Natural killer cell (primary cell): ENCODE data around the gene CACNA2D3. TPM values are rescaled to one million over a fixed set of nuclear protein-coding genes. Genes with fewer than 3 reads are reported as not detected.

Experiments used
- ATAC-seq, 3 donors: fragments of 150-1000 bp in 2 of 3; fragments of 200-7000 bp in 1 of 3; cut with Tn5 transposase; 1 replicate in 1 of 3; 2 replicates in 2 of 3; pipeline ENCODE4 v1.10.0; 2021; ENCODE audit warnings: mild to moderate bottlenecking in 2 of 3, moderate library complexity in 2 of 3
- DNase-seq, 2 donors: peaks; one replicate each; pipeline versions ENCODE4 v3.0.0 to v3.0.0-alpha.2; 2013 to 2021; ENCODE audit warnings: mixed read lengths in 1 of 2
- H3K27ac ChIP-seq: one replicate; pipeline ENCODE4 v1.5.1; 2013; ENCODE audit warnings: mild to moderate bottlenecking, low read length
- H3K27me3 ChIP-seq: one replicate; pipeline ENCODE4 v1.6.1; 2013; ENCODE audit warnings: low read length; ENCODE audit not compliant: control insufficient read depth, insufficient read depth
- H3K36me3 ChIP-seq: one replicate; pipeline ENCODE4 v1.6.1; 2013; ENCODE audit warnings: low read length; ENCODE audit not compliant: control insufficient read depth, insufficient read depth
- H3K4me1 ChIP-seq: one replicate; pipeline ENCODE4 v1.6.1; 2013; ENCODE audit warnings: low read length; ENCODE audit not compliant: control insufficient read depth, insufficient read depth
- H3K4me3 ChIP-seq: one replicate; pipeline ENCODE4 v1.5.1; 2013; ENCODE audit warnings: low read length
- H3K9me3 ChIP-seq: one replicate; pipeline ENCODE4 v1.6.1; 2013; ENCODE audit warnings: low read length; ENCODE audit not compliant: control insufficient read depth, insufficient read depth
- H3K27ac Mint-ChIP-seq, 2 donors: one replicate each; pipeline ENCODE4 v1.8.0; 2022; ENCODE audit warnings: mild to moderate bottlenecking in 2 of 2, mixed read lengths in 2 of 2, moderate library complexity in 1 of 2
- H3K27me3 Mint-ChIP-seq, 2 donors: one replicate each; pipeline ENCODE4 v1.8.0; 2022; ENCODE audit warnings: low read depth in 2 of 2, mixed read lengths in 2 of 2
- H3K36me3 Mint-ChIP-seq: one replicate; pipeline ENCODE4 v1.8.0; 2022; ENCODE audit warnings: mixed read lengths
- H3K4me1 Mint-ChIP-seq, 2 donors: one replicate each; pipeline ENCODE4 v1.8.0; 2022; ENCODE audit warnings: mixed read lengths in 2 of 2
- H3K4me3 Mint-ChIP-seq: one replicate; pipeline ENCODE4 v1.8.0; 2022; ENCODE audit warnings: mild to moderate bottlenecking, moderate library complexity, mixed read lengths
- H3K9me3 Mint-ChIP-seq, 2 donors: one replicate each; pipeline ENCODE4 v1.8.0; 2022; ENCODE audit warnings: mixed read lengths in 2 of 2
- CTCF ChIP-seq: fragments of 200-600 bp; IDR thresholded peaks from one replicate; pipeline ENCODE4 v1.8.0; 2022; ENCODE audit warnings: antibody characterized with exemption
- WGBS: methylation state at CpG from one replicate; pipeline ENCODE4 v1.1.7; 2013; ENCODE audit warnings: missing lambda C conversion rate; ENCODE audit not compliant: insufficient coverage; 5-methylcytosine and 5-hydroxymethylcytosine counted together
- intact Hi-C: fragments of 100-400 bp; cut with micrococcal nuclease; formaldehyde crosslinking; loops from one replicate; pipeline ENCODE4 v1.14.2; 2022
- total RNA-seq, 4 donors: library from RNA; stranded (reverse); fragments of 120-200 nt in 1 of 4; gene quantifications; one replicate each; pipeline versions ENCODE4 v1.2.3 to v1.2.4, GENCODE V29; 2013 to 2022

CACNA2D3 gene
- total RNA-seq, 3 donors from 2014 or later (not counting 1 experiment from before 2014, with no cell fraction given) = 0.49 TPM; not detected in 2

GRCh38 chr3:54698054-54698453 is 575.7 kb downstream of the CACNA2D3 start:
- no peaks in the 10 kb centered on the region for H3K27me3 ChIP-seq
- Mint-ChIP-seq H3K27ac (no peak overlapping the region), H3K27me3 (no peaks in the 10 kb centered on the region), H3K9me3 (peaks cover 4 to 10% of the 10 kb centered on the region in 2 donors), H3K4me1 (no peaks in the 10 kb centered on the region), H3K36me3 (no peaks in the 10 kb centered on the region), H3K4me3 (no peak overlapping the region)
- no peak for TF ChIP-seq CTCF
- intact Hi-C loops = no loop called here
- H3K9me3 ChIP-seq = no peaks in the 10 kb centered on the region
- H3K36me3 ChIP-seq = no peaks in the 10 kb centered on the region
- H3K27ac ChIP-seq = no peak overlapping the region
- DNase-seq (no peak), ATAC-seq (no peak)
- H3K4me3 ChIP-seq = no peak overlapping the region
- 81% methylated on average over 1 of the region's 1 CpG for WGBS
- H3K4me1 ChIP-seq = no peaks in the 10 kb centered on the region

- DNase-seq = no peak
- H3K27ac Mint-ChIP-seq = no peak overlapping the region
- no peaks in the 10 kb centered on the region for H3K36me3 Mint-ChIP-seq
- H3K4me1 Mint-ChIP-seq = no peaks in the 10 kb centered on the region
- Histone ChIP-seq H3K4me1 (no peaks in the 10 kb centered on the region), H3K36me3 (no peaks in the 10 kb centered on the region), H3K4me3 (no peak overlapping the region), H3K27me3 (no peaks in the 10 kb centered on the region), H3K27ac (no peak overlapping the region), H3K9me3 (no peaks in the 10 kb centered on the region)
- ATAC-seq = no peak
- no peaks in the 10 kb centered on the region for H3K27me3 Mint-ChIP-seq
- WGBS = no CpG with 5 or more reads among the region's 1 CpG
- H3K9me3 Mint-ChIP-seq = peaks cover 3 to 4% of the 10 kb centered on the region in 2 donors
- no peak for TF ChIP-seq CTCF
- no peak overlapping the region for H3K4me3 Mint-ChIP-seq
- intact Hi-C loops = no loop called here
Observed at GRCh38 chr3:54703923-54704322, 581.6 kb downstream of the CACNA2D3 start.

GRCh38 chr3:54705730-54706129 is 583.4 kb downstream of the CACNA2D3 start:
- intact Hi-C loops = no loop called here
- Mint-ChIP-seq H3K36me3 (no peaks in the 10 kb centered on the region), H3K27ac (no peak overlapping the region), H3K4me3 (no peak overlapping the region), H3K27me3 (no peaks in the 10 kb centered on the region), H3K4me1 (no peaks in the 10 kb centered on the region), H3K9me3 (peaks cover 4 to 6% of the 10 kb centered on the region in 2 donors)
- H3K27ac ChIP-seq = no peak overlapping the region
- ATAC-seq (no peak), DNase-seq (no peak)
- H3K4me3 ChIP-seq = no peak overlapping the region
- no peaks in the 10 kb centered on the region for H3K9me3 ChIP-seq
- no peaks in the 10 kb centered on the region for H3K4me1 ChIP-seq
- no peak for TF ChIP-seq CTCF
- H3K36me3 ChIP-seq = no peaks in the 10 kb centered on the region
- WGBS = 62% methylated on average over 3 of the region's 3 CpGs
- no peaks in the 10 kb centered on the region for H3K27me3 ChIP-seq

- H3K27ac Mint-ChIP-seq = no peak overlapping the region
- DNase-seq (no peak), ATAC-seq (no peak)
- no peaks in the 10 kb centered on the region for H3K27me3 Mint-ChIP-seq
- H3K4me3 Mint-ChIP-seq = no peak overlapping the region
- Histone ChIP-seq H3K4me1 (no peaks in the 10 kb centered on the region), H3K27ac (no peak overlapping the region), H3K27me3 (no peaks in the 10 kb centered on the region), H3K4me3 (no peak overlapping the region), H3K9me3 (no peaks in the 10 kb centered on the region), H3K36me3 (no peaks in the 10 kb centered on the region)
- H3K4me1 Mint-ChIP-seq = no peaks in the 10 kb centered on the region
- H3K36me3 Mint-ChIP-seq = no peaks in the 10 kb centered on the region
- TF ChIP-seq CTCF = no peak
- H3K9me3 Mint-ChIP-seq = peaks cover 4 to 6% of the 10 kb centered on the region in 2 donors
- intact Hi-C loops = no loop called here
- WGBS = 91% methylated on average over 2 of the region's 3 CpGs
Observed at GRCh38 chr3:54706738-54707137, 584.4 kb downstream of the CACNA2D3 start.
